ENCODE results near the gene PGBD5.
A peak's percentile ranks its signal among the peaks of the same experiment; 100 is the strongest.

PGBD5 gene

DNA sequence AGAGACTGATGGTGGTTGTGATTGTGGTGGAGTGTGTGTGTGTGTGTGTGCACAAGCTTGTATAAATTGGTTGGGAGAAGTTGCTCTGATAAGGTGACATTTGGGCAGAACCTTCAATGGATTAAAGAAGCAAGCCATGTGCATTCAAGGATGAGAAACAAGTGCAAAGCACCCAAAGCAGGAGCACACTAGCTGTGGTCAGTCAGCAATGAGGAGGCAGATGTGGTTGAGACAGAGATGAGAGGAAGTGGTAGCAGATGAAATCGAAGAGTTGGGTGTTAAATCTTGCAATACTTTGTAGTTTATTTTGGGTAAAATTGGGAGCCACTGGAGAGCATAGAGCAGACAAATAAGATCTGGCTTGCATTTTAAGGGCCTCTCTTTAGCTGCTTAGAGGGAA is 4.4 kb upstream of the PGBD5 start:
- Histone ChIP-seq H3K27ac (ENCODE audit: low read length, poor library complexity, severe bottlenecking) (no peak overlapping the region), H4K91ac (ENCODE audit: low read length) (no peak overlapping the region), H3K4me3 (ENCODE audit: insufficient read depth in 1 of 2, low read depth in 1 of 2, low read length in 2 of 2) (no peak overlapping the region), H2BK15ac (ENCODE audit: low read depth, poor library complexity, severe bottlenecking) (no peak overlapping the region), H2BK120ac (ENCODE audit: low read depth, low read length) (no peak overlapping the region), H3K14ac (ENCODE audit: low read length in 2 of 2) (no peak overlapping the region), H3K4me1 (ENCODE audit: control insufficient read depth, insufficient read depth, low read depth, low read length) (peaks cover 6% of the 10 kb centered on the region), H3K4me2 (ENCODE audit: low read length, poor library complexity, severe bottlenecking) (no peak overlapping the region), H2AFZ (ENCODE audit: low read depth, low read length) (no peak overlapping the region), H3K18ac (ENCODE audit: low read depth in 1 of 2, low read length in 2 of 2) (no peak overlapping the region), H3K36me3 (ENCODE audit: control insufficient read depth in 1 of 2, insufficient read depth in 2 of 2, low read depth in 1 of 2, low read length in 2 of 2) (no peaks in the 10 kb centered on the region), H3K27me3 (ENCODE audit: control insufficient read depth in 1 of 2, insufficient read depth in 1 of 2, low read length in 2 of 2) (peaks cover 27 to 33% of the 10 kb centered on the region in 2 experiments), H4K8ac (ENCODE audit: low read length) (no peak overlapping the region), H2BK12ac (ENCODE audit: low read length in 2 of 2) (no peak overlapping the region), H3K9me3 (ENCODE audit: control insufficient read depth, low read length) (no peaks in the 10 kb centered on the region), H2AK5ac (ENCODE audit: low read length, severe bottlenecking) (no peak overlapping the region), H3K23ac (ENCODE audit: low read length in 2 of 2) (no peak overlapping the region), H2BK5ac (ENCODE audit: low read depth, low read length, poor library complexity, severe bottlenecking) (no peak overlapping the region), H3K79me1 (replicated peaks; ENCODE audit: low read length, poor library complexity, severe bottlenecking) (no peaks in the 10 kb centered on the region), H3K4ac (ENCODE audit: low read depth in 1 of 2, low read length in 2 of 2) (no peak overlapping the region), H3K9ac (ENCODE audit: low read length) (no peak overlapping the region)
- 81% methylated on average over 1 of the region's 1 CpG for WGBS
- no peak for DNase-seq

DNA sequence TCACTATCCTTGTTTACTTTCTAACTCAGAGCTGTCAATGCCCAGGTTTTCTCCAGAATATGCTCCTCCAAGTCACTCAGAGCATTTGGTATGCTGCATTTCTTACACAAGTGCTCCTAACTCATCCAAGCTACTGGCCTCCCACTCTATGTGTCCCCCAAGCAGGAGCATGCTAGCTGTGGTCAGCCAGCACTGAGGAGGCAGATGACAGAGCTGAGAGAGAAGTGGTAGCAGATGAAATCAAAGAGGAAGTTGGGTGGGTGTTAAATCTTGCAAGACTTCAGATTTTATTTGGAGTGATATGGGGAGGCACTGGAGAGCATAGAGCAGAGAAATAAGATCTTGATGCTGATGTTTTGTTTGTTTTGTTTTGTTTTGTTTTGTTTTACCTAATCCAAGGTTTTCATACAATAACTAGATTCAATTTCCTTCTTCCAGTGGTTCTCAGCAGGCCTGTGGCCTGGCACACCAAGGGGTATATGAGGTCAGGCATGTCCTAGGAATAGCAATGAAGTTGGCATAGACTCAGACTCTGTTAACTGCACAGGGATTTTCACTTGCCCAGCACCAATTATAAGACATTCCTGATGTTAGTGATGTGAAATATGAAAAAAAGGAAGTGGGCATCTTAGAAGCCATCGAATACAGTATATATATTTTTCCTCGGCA is 3.1 kb upstream of the PGBD5 start:
- Histone ChIP-seq H2AK5ac (ENCODE audit: low read length, severe bottlenecking) (no peak overlapping the region), H2AFZ (ENCODE audit: low read depth, low read length) (no peak overlapping the region), H3K4me1 (ENCODE audit: control insufficient read depth, insufficient read depth, low read depth, low read length) (peaks cover 16% of the 10 kb centered on the region), H2BK15ac (ENCODE audit: low read depth, poor library complexity, severe bottlenecking) (no peak overlapping the region), H3K9ac (ENCODE audit: low read length) (no peak overlapping the region), H3K14ac (ENCODE audit: low read length in 2 of 2) (no peak overlapping the region), H3K4ac (ENCODE audit: low read depth in 1 of 2, low read length in 2 of 2) (no peak overlapping the region), H2BK120ac (ENCODE audit: low read depth, low read length) (no peak overlapping the region), H3K23ac (ENCODE audit: low read length in 2 of 2) (no peak overlapping the region), H3K36me3 (ENCODE audit: control insufficient read depth in 1 of 2, insufficient read depth in 2 of 2, low read depth in 1 of 2, low read length in 2 of 2) (no peaks in the 10 kb centered on the region), H3K79me1 (replicated peaks; ENCODE audit: low read length, poor library complexity, severe bottlenecking) (no peaks in the 10 kb centered on the region), H4K91ac (ENCODE audit: low read length) (no peak overlapping the region), H2BK5ac (ENCODE audit: low read depth, low read length, poor library complexity, severe bottlenecking) (no peak overlapping the region), H3K4me2 (ENCODE audit: low read length, poor library complexity, severe bottlenecking) (no peak overlapping the region), H3K27me3 (ENCODE audit: control insufficient read depth in 1 of 2, insufficient read depth in 1 of 2, low read length in 2 of 2) (peaks cover 39 to 45% of the 10 kb centered on the region in 2 experiments), H4K8ac (ENCODE audit: low read length) (no peak overlapping the region), H3K9me3 (ENCODE audit: control insufficient read depth, low read length) (no peaks in the 10 kb centered on the region), H2BK12ac (ENCODE audit: low read length in 2 of 2) (no peak overlapping the region), H3K18ac (ENCODE audit: low read depth in 1 of 2, low read length in 2 of 2) (no peak overlapping the region), H3K4me3 (ENCODE audit: insufficient read depth in 1 of 2, low read depth in 1 of 2, low read length in 2 of 2) (no peak overlapping the region), H3K27ac (ENCODE audit: low read length, poor library complexity, severe bottlenecking) (no peak overlapping the region)
- DNase-seq, result no peak
- 86% methylated on average over 2 of the region's 2 CpGs for WGBS

DNA sequence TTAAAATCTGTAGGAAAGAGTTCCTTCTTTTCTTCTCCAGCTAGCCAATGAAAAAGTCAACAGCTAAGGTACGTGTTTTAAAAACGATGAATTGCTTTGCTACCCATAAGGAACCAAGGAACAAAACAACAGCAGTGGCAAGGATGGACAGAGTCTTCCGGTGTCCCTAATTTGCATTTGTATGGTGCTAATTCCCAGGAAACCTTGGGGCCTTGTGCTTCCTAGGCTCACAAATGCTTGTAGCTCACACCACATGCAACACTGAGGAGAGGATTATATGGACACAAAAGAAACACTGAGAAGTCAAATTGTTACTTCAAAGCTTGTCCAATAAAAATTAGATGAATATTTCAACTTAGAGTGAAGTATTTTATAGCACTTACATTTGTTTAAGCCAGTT is 1.8 kb upstream of the PGBD5 start:
- no peak overlapping the region for H2BK12ac ChIP-seq (ENCODE audit: low read length in 2 of 2)
- no peak overlapping the region for H2BK120ac ChIP-seq (ENCODE audit: low read depth, low read length)
- H3K36me3 ChIP-seq (ENCODE audit: control insufficient read depth in 1 of 2, insufficient read depth in 2 of 2, low read depth in 1 of 2, low read length in 2 of 2), result no peaks in the 10 kb centered on the region
- no peak overlapping the region for H2AK5ac ChIP-seq (ENCODE audit: low read length, severe bottlenecking)
- no peak overlapping the region for H3K23ac ChIP-seq (ENCODE audit: low read length in 2 of 2)
- no peak overlapping the region for H2AFZ ChIP-seq (ENCODE audit: low read depth, low read length)
- H4K8ac ChIP-seq (ENCODE audit: low read length), result no peak overlapping the region
- 9% methylated on average over 3 of the region's 3 CpGs for WGBS
- no peak overlapping the region for H3K4me2 ChIP-seq (ENCODE audit: low read length, poor library complexity, severe bottlenecking)
- DNase-seq, result no peak
- no peak overlapping the region for H2BK15ac ChIP-seq (ENCODE audit: low read depth, poor library complexity, severe bottlenecking)
- H3K9me3 ChIP-seq (ENCODE audit: control insufficient read depth, low read length), result no peaks in the 10 kb centered on the region
- no peak overlapping the region for H2BK5ac ChIP-seq (ENCODE audit: low read depth, low read length, poor library complexity, severe bottlenecking)
- peaks cover 51 to 57% of the 10 kb centered on the region in 2 experiments for H3K27me3 ChIP-seq (ENCODE audit: control insufficient read depth in 1 of 2, insufficient read depth in 1 of 2, low read length in 2 of 2)
- H3K18ac ChIP-seq (ENCODE audit: low read depth in 1 of 2, low read length in 2 of 2), result no peak overlapping the region
- H3K4me1 ChIP-seq (ENCODE audit: control insufficient read depth, insufficient read depth, low read depth, low read length), result peaks cover 16% of the 10 kb centered on the region
- no peak overlapping the region for H3K9ac ChIP-seq (ENCODE audit: low read length)
- H3K27ac ChIP-seq (ENCODE audit: low read length, poor library complexity, severe bottlenecking), result no peak overlapping the region
- no peak overlapping the region for H3K4ac ChIP-seq (ENCODE audit: low read depth in 1 of 2, low read length in 2 of 2)
- H3K79me1 ChIP-seq (replicated peaks; ENCODE audit: low read length, poor library complexity, severe bottlenecking), result no peaks in the 10 kb centered on the region
- no peak overlapping the region for H3K14ac ChIP-seq (ENCODE audit: low read length in 2 of 2)
- no peak overlapping the region for H4K91ac ChIP-seq (ENCODE audit: low read length)
- no peak overlapping the region for H3K4me3 ChIP-seq (ENCODE audit: insufficient read depth in 1 of 2, low read depth in 1 of 2, low read length in 2 of 2)

DNA sequence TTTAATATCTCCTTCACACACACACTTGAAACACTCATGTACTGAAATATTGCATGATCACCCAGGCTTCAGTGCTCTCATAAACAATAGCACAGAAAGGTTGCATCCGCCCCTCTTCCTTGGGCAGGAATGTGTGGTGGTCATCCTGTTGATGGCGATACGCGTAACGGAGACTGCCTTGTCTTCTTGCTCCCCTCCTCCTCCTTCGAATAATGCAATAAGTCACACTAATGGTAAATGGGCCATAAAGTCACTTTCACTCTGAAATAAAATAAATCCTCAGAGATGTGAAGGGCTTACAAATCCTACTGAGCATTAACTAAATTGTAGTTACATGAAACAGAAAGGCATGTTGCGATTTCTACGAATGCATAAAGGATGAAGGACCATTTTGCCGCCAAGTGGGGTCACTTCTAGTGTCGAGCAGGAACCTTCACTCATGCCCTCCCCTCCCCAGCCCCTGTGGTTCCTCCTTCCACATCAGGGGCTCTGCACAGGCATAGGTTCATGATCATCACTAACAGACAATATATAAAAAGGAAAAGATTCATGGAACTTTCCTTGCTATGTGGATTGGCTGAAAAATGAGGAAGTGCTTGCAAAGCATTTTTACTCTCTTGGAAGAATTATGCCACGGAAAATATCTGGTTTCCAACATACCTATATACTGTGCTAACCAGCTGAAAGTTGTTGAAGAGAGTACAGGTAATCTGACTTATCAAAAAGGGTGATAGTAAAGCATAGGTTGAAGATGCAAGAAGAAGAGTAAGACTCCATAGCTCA is 1.2 kb upstream of the PGBD5 start:
- no peaks in the 10 kb centered on the region for H3K79me1 ChIP-seq (replicated peaks; ENCODE audit: low read length, poor library complexity, severe bottlenecking)
- H3K9ac ChIP-seq (ENCODE audit: low read length), result no peak overlapping the region
- no peak overlapping the region for H2AFZ ChIP-seq (ENCODE audit: low read depth, low read length)
- no peak overlapping the region for H3K18ac ChIP-seq (ENCODE audit: low read depth in 1 of 2, low read length in 2 of 2)
- H3K4ac ChIP-seq (ENCODE audit: low read depth in 1 of 2, low read length in 2 of 2), result no peak overlapping the region
- 50% methylated on average over 10 of the region's 11 CpGs for WGBS
- no peak overlapping the region for H2AK5ac ChIP-seq (ENCODE audit: low read length, severe bottlenecking)
- H2BK15ac ChIP-seq (ENCODE audit: low read depth, poor library complexity, severe bottlenecking), result no peak overlapping the region
- no peak overlapping the region for H3K4me2 ChIP-seq (ENCODE audit: low read length, poor library complexity, severe bottlenecking)
- no peak overlapping the region for H4K91ac ChIP-seq (ENCODE audit: low read length)
- no peak for DNase-seq
- peak overlapping the region in 1 of 2 experiments; percentile 43 for H3K4me3 ChIP-seq (ENCODE audit: insufficient read depth in 1 of 2, low read depth in 1 of 2, low read length in 2 of 2)
- H2BK120ac ChIP-seq (ENCODE audit: low read depth, low read length), result no peak overlapping the region
- no peak overlapping the region for H3K23ac ChIP-seq (ENCODE audit: low read length in 2 of 2)
- no peak overlapping the region for H3K14ac ChIP-seq (ENCODE audit: low read length in 2 of 2)
- H4K8ac ChIP-seq (ENCODE audit: low read length), result no peak overlapping the region
- H3K27me3 ChIP-seq (ENCODE audit: control insufficient read depth in 1 of 2, insufficient read depth in 1 of 2, low read length in 2 of 2), result peaks cover 54 to 64% of the 10 kb centered on the region in 2 experiments
- no peak overlapping the region for H2BK12ac ChIP-seq (ENCODE audit: low read length in 2 of 2)
- H3K4me1 ChIP-seq (ENCODE audit: control insufficient read depth, insufficient read depth, low read depth, low read length), result peaks cover 16% of the 10 kb centered on the region
- no peak overlapping the region for H3K27ac ChIP-seq (ENCODE audit: low read length, poor library complexity, severe bottlenecking)
- H2BK5ac ChIP-seq (ENCODE audit: low read depth, low read length, poor library complexity, severe bottlenecking), result no peak overlapping the region
- H3K9me3 ChIP-seq (ENCODE audit: control insufficient read depth, low read length), result no peaks in the 10 kb centered on the region
- no peaks in the 10 kb centered on the region for H3K36me3 ChIP-seq (ENCODE audit: control insufficient read depth in 1 of 2, insufficient read depth in 2 of 2, low read depth in 1 of 2, low read length in 2 of 2)
